Astrocyte of the spinal cord (primary cell): ENCODE data around the gene TMEM52.

ENCODE experiments used
- DNase-seq: peaks from one replicate; pipeline ENCODE4 v3.0.0; 2011; ENCODE audit warnings: low read depth, low spot score
- H3K4me3 ChIP-seq: 2 replicates; pipeline ENCODE4 v1.5.1; 2011; ENCODE audit warnings: low read depth, mild to moderate bottlenecking, low read length, moderate library complexity
- in situ Hi-C: cut with HindIII; loops from 2 replicates; pipeline ENCODE4 v1.10.0; 2017; ENCODE audit warnings: low sequenced_read_pairs
- TF ChIP-seq, protein P1 (sequence below): IDR thresholded peaks from 2 replicates; pipeline ENCODE4 v1.5.1; 2012; ENCODE audit warnings: low read depth, mild to moderate bottlenecking, low read length, inconsistent platforms

Gene TMEM52

DNA sequence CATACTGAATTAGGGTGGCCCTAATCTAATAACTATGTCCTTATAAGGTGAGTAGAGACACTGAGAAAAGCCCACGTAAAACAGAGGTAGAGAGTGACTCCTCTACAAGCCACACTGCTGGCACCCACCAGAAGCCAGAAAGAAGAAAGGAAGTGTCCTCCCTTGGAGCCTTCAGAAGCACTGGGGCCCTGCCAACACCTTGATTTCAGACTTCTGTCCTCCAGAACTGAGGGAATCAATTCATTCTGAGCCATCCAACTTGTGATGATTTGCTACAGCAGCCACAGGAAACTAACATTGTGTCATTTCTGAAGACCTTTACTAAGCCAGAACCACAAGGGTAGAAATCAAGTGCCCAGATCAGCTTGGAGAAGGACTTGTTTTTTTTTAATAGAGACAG, 43.1 kb downstream of the TMEM52 start:
- H3K4me3 ChIP-seq = no peak overlapping the region
- TF ChIP-seq, protein P1, sequence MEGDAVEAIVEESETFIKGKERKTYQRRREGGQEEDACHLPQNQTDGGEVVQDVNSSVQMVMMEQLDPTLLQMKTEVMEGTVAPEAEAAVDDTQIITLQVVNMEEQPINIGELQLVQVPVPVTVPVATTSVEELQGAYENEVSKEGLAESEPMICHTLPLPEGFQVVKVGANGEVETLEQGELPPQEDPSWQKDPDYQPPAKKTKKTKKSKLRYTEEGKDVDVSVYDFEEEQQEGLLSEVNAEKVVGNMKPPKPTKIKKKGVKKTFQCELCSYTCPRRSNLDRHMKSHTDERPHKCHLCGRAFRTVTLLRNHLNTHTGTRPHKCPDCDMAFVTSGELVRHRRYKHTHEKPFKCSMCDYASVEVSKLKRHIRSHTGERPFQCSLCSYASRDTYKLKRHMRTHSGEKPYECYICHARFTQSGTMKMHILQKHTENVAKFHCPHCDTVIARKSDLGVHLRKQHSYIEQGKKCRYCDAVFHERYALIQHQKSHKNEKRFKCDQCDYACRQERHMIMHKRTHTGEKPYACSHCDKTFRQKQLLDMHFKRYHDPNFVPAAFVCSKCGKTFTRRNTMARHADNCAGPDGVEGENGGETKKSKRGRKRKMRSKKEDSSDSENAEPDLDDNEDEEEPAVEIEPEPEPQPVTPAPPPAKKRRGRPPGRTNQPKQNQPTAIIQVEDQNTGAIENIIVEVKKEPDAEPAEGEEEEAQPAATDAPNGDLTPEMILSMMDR = no peak
- in situ Hi-C loops = no loop called here
- no peak for DNase-seq

DNA sequence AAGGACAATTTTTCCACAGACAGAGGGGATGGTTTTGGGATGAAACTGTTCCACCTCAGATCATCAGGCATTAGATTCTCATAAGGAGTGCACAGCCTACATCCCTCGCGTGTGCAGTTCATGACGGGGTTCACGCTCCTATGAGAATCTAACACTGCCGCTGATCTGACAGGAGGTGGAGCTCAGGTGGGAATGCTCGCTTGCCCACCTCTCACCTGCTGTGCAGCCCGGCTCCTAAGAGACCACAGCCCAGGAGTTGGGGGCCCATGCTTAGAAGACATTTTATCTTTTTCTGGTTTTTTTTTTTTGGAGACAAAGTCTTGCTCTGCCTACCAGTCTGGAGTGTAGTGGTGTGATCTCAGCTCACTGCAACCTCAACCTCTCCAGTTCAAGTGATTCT, 44.2 kb downstream of the TMEM52 start:
- TF ChIP-seq, protein P1 = no peak
- in situ Hi-C loops = no loop called here
- no peak for DNase-seq
- no peak overlapping the region for H3K4me3 ChIP-seq

DNA sequence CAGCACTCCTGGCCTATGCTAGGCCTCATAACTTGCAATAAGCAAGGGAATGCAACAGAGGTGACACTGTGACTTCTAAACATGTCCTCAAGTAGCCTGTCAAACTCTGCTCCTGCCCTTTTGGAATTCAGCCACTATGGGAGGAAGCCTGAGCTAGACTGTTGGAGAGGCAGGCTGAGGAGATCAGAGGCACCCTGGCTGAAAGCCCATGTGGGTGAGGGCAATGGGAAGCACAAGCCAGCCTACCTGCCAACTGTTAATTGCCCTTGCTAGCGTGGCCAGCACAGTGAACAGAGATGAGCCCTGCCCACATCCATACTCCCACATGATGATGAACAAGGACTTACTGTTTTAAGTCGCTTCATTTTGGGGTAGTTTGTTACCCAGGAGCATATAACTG, 45.9 kb downstream of the TMEM52 start:
- H3K4me3 ChIP-seq = no peak overlapping the region
- in situ Hi-C loops = no loop called here
- TF ChIP-seq, protein P1 = no peak
- no peak for DNase-seq

DNA sequence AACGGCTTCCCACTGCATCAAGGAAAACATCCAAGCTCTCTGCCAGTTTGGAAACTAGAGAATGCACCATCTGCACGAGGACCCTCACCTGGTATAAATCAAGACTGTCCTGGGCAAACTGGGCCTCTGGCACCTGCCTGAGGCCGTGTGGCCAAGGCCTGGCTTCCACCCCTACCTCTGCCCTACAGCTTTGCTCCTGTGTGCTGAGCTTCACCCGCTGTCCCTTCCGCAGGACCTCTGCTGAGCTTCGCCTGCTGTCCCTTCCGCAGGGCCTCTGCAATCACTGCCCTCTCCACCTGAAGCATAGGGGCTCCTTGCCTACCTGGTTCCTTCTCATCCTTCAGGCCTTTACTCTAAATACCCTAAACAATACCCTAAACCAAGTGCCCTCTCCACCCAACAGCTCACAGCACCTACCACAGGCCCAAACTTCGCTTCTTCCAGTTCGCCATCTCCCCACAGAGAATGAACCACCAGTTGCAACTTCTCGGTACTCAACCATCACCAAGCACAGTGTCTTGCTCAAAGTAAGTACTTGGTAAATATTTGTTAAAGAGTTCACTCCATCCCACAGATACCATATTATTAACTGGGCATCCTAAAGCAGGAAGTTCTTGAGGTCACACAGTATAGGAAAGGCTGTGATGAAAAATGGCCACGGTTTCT, 46.6 kb downstream of the TMEM52 start:
- in situ Hi-C loops = no loop called here
- TF ChIP-seq, protein P1 = no peak
- H3K4me3 ChIP-seq = no peak overlapping the region
- no peak for DNase-seq

DNA sequence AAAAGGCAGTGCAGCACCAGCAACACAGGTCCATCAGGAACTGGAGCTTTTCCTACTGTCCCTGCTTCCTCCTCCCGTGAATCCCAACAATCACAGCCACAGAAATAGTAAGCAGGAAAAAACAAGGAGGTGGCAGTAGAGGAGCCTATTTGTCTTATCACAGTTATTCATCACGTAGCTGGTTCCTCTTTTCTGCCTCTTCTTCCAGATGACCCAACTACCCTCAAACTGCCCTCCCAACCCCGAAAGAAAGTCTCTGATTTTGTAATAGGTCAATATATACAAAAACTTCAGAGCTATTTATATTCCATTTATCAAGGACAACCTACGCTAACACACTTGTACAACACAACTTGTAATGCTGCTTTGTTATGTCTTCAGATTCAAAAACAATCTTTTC, 49.6 kb downstream of the TMEM52 start:
- no peak for DNase-seq
- TF ChIP-seq, protein P1 = no peak
- no peak overlapping the region for H3K4me3 ChIP-seq
- in situ Hi-C loops = no loop called here
